Tibial artery (tissue), 4 donors: Measurements from ENCODE around the gene DNHD1.

Source experiments
- DNase-seq, 2 donors: peaks; one replicate each; pipeline ENCODE4 v3.0.0-alpha.2; 2019
- H3K27ac ChIP-seq, 2 donors: fragments of 200-600 bp; sonication (generic) in 1 of 2; 1 replicate in 1 of 2; 2 replicates in 1 of 2; pipeline ENCODE4 v1.5.1; 2018 to 2019; ENCODE audit warnings: mild to moderate bottlenecking in 1 of 2
- H3K27me3 ChIP-seq, 2 donors: fragments of 200-600 bp; sonication (generic) in 1 of 2; one replicate each; pipeline versions ENCODE4 v1.5.1 to v1.6.0; 2016 to 2019
- H3K36me3 ChIP-seq, 3 donors: fragments of 200-600 bp; sonication (generic) in 2 of 3; one replicate each; pipeline ENCODE4 v1.5.1; 2016 to 2019; ENCODE audit warnings: mild to moderate bottlenecking in 2 of 3
- H3K4me1 ChIP-seq, 4 donors: fragments of 200-600 bp; sonication (generic) in 2 of 4; 1 replicate in 3 of 4; 2 replicates in 1 of 4; pipeline ENCODE4 v1.5.1; 2016 to 2019
- H3K4me3 ChIP-seq, 2 donors: fragments of 200-600 bp; sonication (generic) in 1 of 2; 1 replicate in 1 of 2; 2 replicates in 1 of 2; pipeline ENCODE4 v1.5.1; 2018 to 2019; ENCODE audit warnings: mild to moderate bottlenecking in 2 of 2
- H3K9me3 ChIP-seq, 3 donors: fragments of 200-600 bp; sonication (generic) in 1 of 3; one replicate each; pipeline ENCODE4 v1.5.1; 2016 to 2019
- CTCF ChIP-seq, 2 experiments: fragments of 200-600 bp in 1 of 2; fragments of 450-650 bp in 1 of 2; IDR thresholded peaks; one replicate each; pipeline ENCODE4 v1.5.1; 2017 to 2019; ENCODE audit warnings: antibody characterized with exemption in 2 of 2, mild to moderate bottlenecking in 1 of 2, moderate library complexity in 1 of 2
- intact Hi-C: fragments of 100-400 bp; cut with DNase I; formaldehyde crosslinking; loops from one replicate; pipeline ENCODE4 v1.15.0; 2023; ENCODE audit warnings: low total_unique reads

The DNHD1 gene

GRCh38 chr11:6565988-6566703, 69.1 kb downstream of the DNHD1 start:
- peaks cover 0 to 10% (median 4%) of the 10 kb centered on the region in 4 donors for H3K4me1 ChIP-seq
- no peak overlapping the region for H3K4me3 ChIP-seq
- no peak for TF ChIP-seq CTCF (IDR thresholded peaks at IDR 0.05)
- no peak for DNase-seq
- H3K27ac ChIP-seq, result no peak overlapping the region
- H3K36me3 ChIP-seq, result peaks cover 0 to 10% (median 0%) of the 10 kb centered on the region in 3 donors
- intact Hi-C loops, result no loop called here
- no peaks in the 10 kb centered on the region for H3K9me3 ChIP-seq
- H3K27me3 ChIP-seq, result no peaks in the 10 kb centered on the region

GRCh38 chr11:6566704-6567370, 69.8 kb downstream of the DNHD1 start:
- Histone ChIP-seq H3K4me1 (peaks cover 0 to 17% (median 10%) of the 10 kb centered on the region in 4 donors), H3K9me3 (no peaks in the 10 kb centered on the region), H3K36me3 (peaks cover 0 to 10% (median 0%) of the 10 kb centered on the region in 3 donors), H3K4me3 (no peak overlapping the region), H3K27ac (no peak overlapping the region), H3K27me3 (no peaks in the 10 kb centered on the region)
- TF ChIP-seq CTCF (IDR thresholded peaks at IDR 0.05), result no peak
- no peak for DNase-seq
- intact Hi-C loops, result no loop called here

GRCh38 chr11:6567371-6567745, 70.3 kb downstream of the DNHD1 start:
- Histone ChIP-seq H3K27ac (no peak overlapping the region), H3K9me3 (no peaks in the 10 kb centered on the region), H3K27me3 (no peaks in the 10 kb centered on the region), H3K36me3 (peaks cover 0 to 10% (median 0%) of the 10 kb centered on the region in 3 donors), H3K4me1 (peaks cover 0 to 22% (median 14%) of the 10 kb centered on the region in 4 donors), H3K4me3 (no peak overlapping the region)
- TF ChIP-seq CTCF (IDR thresholded peaks at IDR 0.05), result no peak
- intact Hi-C loops, result no loop called here
- no peak for DNase-seq

- no peak overlapping the region for H3K27ac ChIP-seq
- peaks cover 0 to 22% (median 14%) of the 10 kb centered on the region in 4 donors for H3K4me1 ChIP-seq
- no peak for TF ChIP-seq CTCF (IDR thresholded peaks at IDR 0.05)
- H3K27me3 ChIP-seq, result no peaks in the 10 kb centered on the region
- H3K9me3 ChIP-seq, result no peaks in the 10 kb centered on the region
- no peak for DNase-seq
- H3K4me3 ChIP-seq, result no peak overlapping the region
- H3K36me3 ChIP-seq, result peaks cover 0 to 7% (median 0%) of the 10 kb centered on the region in 3 donors
- intact Hi-C loops, result no loop called here
Observed at GRCh38 chr11:6568191-6568918, 71.3 kb downstream of the DNHD1 start.

GRCh38 chr11:6569706-6570105, 72.6 kb downstream of the DNHD1 start:
- no peak for TF ChIP-seq CTCF (IDR thresholded peaks at IDR 0.05)
- no peak overlapping the region for H3K27ac ChIP-seq
- no peak overlapping the region for H3K4me3 ChIP-seq
- H3K27me3 ChIP-seq, result no peaks in the 10 kb centered on the region
- no peaks in the 10 kb centered on the region for H3K36me3 ChIP-seq
- no peaks in the 10 kb centered on the region for H3K9me3 ChIP-seq
- peaks cover 0 to 22% (median 14%) of the 10 kb centered on the region in 4 donors for H3K4me1 ChIP-seq
- DNase-seq, result no peak
- intact Hi-C loops, result no loop called here
